Body of pancreas (tissue), 4 donors: ENCODE data around the gene XIST. TPM values are rescaled to one million over a fixed set of nuclear protein-coding genes. Genes with fewer than 3 reads are reported as not detected.
A peak's percentile ranks its signal among the peaks of the same experiment; 100 is the strongest.

Experiments
- ATAC-seq: fragments of 150-250 bp; one replicate; pipeline ENCODE4 v1.9.1; 2016
- DNase-seq, 4 donors: peaks; one replicate each; pipeline ENCODE4 v3.0.0-alpha.2; 2019
- H3K27ac ChIP-seq, 4 donors: fragments of 200-600 bp; sonication (generic); 1 replicate in 3 of 4; 2 replicates in 1 of 4; pipeline versions ENCODE4 v1.5.1 to v1.6.1; 2016 to 2019; ENCODE audit warnings: mild to moderate bottlenecking in 1 of 4, mixed read lengths in 1 of 4, moderate library complexity in 1 of 4
- H3K27me3 ChIP-seq, 2 donors: fragments of 200-600 bp; sonication (generic); one replicate each; pipeline ENCODE4 v1.6.0; 2016; ENCODE audit warnings: mild to moderate bottlenecking in 1 of 2
- H3K36me3 ChIP-seq, 2 donors: fragments of 200-600 bp; sonication (generic); replicated peaks in 1 of 2; 2 replicates each; pipeline ENCODE4 v1.5.1; 2016; ENCODE audit warnings: low read depth in 2 of 2; ENCODE audit not compliant: insufficient read depth in 1 of 2
- H3K4me1 ChIP-seq: fragments of 200-600 bp; sonication (generic); one replicate; pipeline ENCODE4 v1.6.0; 2016
- H3K4me3 ChIP-seq, 2 donors: fragments of 200-600 bp; sonication (generic); 1 replicate in 1 of 2; 2 replicates in 1 of 2; pipeline ENCODE4 v1.5.1; 2016 to 2019
- H3K9me3 ChIP-seq, 3 donors: fragments of 200-600 bp; sonication (generic); 1 replicate in 2 of 3; 2 replicates in 1 of 3; pipeline ENCODE4 v1.5.1; 2016
- POLR2A ChIP-seq, 3 donors: fragments of 450-650 bp; IDR thresholded peaks; one replicate each; pipeline ENCODE4 v1.6.1; 2016; ENCODE audit warnings: antibody characterized with exemption in 3 of 3, mild to moderate bottlenecking in 2 of 3
- WGBS, 2 donors: methylation state at CpG; one replicate each; pipeline ENCODE4 v1.1.5; 2017; 5-methylcytosine and 5-hydroxymethylcytosine counted together
- intact Hi-C: fragments of 100-400 bp; cut with DNase I; formaldehyde crosslinking; loops from one replicate; pipeline ENCODE4 v1.15.1; 2023
- total RNA-seq, 2 donors: library from RNA; depleted of rRNA; stranded (reverse); fragments of >200 nt; gene quantifications; one replicate each; pipeline ENCODE4 v1.1.0, GENCODE V29; 2016
- TF ChIP-seq, protein P1 (sequence below), 7 experiments: fragments of 450-650 bp in 4 of 7; fragments of 200-600 bp in 3 of 7; sonication (generic) in 3 of 7; IDR thresholded peaks; one replicate each; pipeline ENCODE4 v1.5.1; 2016 to 2019; ENCODE audit warnings: antibody characterized with exemption in 7 of 7

The XIST gene
- total RNA-seq, 2 donors from 2014 or later = 246 to 462 TPM

DNA sequence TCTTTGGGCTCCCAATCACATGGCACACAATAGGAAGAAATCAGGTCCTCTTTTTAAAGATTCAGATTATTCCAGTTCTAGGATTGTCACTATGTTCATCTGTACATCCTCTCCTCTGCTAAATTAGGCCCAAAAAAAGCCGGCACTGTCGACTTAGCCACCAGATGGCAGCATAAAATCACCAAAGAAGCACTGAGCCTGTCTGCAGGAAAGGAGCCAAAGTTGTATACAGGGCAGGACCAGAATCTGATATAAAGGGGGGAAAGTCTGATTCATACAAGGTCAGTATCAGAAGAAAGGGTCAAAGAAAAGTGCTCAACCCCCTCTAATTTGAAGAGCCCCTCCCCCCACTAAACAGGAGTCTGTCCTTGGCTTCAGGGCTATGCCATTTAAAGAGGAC is 3.0 kb upstream of the XIST start:
- TF ChIP-seq POLR2A (IDR thresholded peaks at IDR 0.05) = no peak
- TF ChIP-seq, protein P1, sequence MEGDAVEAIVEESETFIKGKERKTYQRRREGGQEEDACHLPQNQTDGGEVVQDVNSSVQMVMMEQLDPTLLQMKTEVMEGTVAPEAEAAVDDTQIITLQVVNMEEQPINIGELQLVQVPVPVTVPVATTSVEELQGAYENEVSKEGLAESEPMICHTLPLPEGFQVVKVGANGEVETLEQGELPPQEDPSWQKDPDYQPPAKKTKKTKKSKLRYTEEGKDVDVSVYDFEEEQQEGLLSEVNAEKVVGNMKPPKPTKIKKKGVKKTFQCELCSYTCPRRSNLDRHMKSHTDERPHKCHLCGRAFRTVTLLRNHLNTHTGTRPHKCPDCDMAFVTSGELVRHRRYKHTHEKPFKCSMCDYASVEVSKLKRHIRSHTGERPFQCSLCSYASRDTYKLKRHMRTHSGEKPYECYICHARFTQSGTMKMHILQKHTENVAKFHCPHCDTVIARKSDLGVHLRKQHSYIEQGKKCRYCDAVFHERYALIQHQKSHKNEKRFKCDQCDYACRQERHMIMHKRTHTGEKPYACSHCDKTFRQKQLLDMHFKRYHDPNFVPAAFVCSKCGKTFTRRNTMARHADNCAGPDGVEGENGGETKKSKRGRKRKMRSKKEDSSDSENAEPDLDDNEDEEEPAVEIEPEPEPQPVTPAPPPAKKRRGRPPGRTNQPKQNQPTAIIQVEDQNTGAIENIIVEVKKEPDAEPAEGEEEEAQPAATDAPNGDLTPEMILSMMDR (IDR thresholded peaks at IDR 0.05) = peak; percentile 34 to 82 (median 64)
- WGBS, 2 donors = 0% methylated on average over 2 of the region's 2 CpGs
- Histone ChIP-seq H3K4me3 (no peak overlapping the region), H3K27ac (no peak overlapping the region), H3K27me3 (no peaks in the 10 kb centered on the region), H3K4me1 (no peaks in the 10 kb centered on the region), H3K36me3 (no peaks in the 10 kb centered on the region), H3K9me3 (no peaks in the 10 kb centered on the region)
- intact Hi-C loops = loop anchor here (5.0 to 10.0 kb wide), 3 partner anchors 159 to 489 kb away; no protein-coding TSS in a partner anchor
- DNase-seq (peak; percentile 47 to 80 (median 62)), ATAC-seq (no peak)

DNA sequence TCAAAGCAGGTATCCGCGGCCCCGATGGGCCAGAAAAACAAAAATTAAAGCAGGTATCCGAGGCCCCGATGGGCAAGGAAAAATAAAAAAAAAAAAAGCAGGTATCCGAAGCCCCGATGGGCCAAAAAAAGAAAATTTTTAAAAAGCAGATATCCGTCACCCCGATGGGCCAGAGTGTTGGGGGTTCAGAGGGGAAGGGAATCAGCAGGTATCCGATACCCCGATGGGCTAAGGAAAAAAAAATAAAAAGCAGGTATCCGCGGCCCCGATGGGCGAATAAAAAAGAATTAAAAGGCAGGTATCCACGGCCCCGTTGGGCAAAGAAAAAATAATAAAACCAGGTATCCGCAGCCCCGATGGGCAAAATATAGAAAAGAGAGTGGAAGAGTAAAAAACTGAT is 492 bp downstream of the XIST start:
- no peak for TF ChIP-seq POLR2A (IDR thresholded peaks at IDR 0.05)
- TF ChIP-seq, protein P1 (IDR thresholded peaks at IDR 0.05) = no peak
- Histone ChIP-seq H3K4me3 (peak overlapping the region in 1 of 2 donors; percentile 35), H3K27ac (peak overlapping the region in 1 of 4 donors; percentile 67), H3K4me1 (no peaks in the 10 kb centered on the region), H3K36me3 (no peaks in the 10 kb centered on the region), H3K9me3 (no peaks in the 10 kb centered on the region), H3K27me3 (no peaks in the 10 kb centered on the region)
- DNase-seq (no peak), ATAC-seq (no peak)
- 81 to 92% methylated on average over 17 to 19 of the region's 19 CpGs for WGBS, 2 donors
- intact Hi-C loops = loop anchor here (10.0 kb wide), 2 partner anchors 163 to 493 kb away; no protein-coding TSS in a partner anchor

DNA sequence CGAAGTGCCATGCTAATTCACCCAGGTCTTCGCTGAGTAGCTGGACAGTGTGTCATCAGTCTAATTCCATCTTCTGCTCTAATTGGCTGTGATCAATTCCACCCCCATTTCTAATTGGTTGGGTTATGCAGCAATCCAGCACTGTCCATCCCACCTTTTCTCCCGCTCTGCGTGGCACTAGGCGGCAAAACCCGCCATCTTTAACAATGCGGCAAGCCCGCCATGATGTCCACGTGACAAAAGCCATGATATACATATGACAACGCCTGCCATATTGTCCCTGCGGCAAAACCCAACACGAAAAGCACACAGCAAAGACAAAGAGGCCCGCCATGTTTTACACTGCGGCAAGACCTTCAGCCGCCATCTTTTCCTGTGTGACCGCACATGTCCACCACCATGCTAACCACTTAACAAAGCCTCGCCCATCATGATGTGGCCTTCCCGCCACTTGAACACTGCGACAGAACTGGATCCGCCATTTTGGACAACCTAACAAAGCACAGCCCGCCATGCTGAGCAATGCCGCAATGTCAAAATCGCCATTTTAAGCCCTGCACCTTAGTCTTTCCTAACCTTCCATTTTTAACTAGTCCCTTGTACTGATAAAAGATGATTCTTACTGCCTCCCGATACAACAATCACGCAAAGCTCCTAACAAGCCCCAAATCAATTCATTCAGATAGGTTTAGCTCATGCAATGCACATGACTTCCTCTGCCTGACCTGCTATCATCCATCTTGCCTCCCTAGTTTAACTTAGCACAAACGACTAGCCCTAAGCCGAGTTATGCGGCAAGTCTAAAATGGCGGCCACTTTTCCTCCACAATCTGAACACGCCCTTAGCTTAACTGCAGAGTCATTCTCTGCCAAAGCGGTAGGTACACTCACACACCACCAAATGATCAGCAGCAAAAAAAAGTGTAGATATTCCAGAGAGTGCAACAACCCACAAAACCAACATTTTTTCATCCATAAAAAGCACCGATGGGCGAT is 1.2 kb downstream of the XIST start:
- no peaks in the 10 kb centered on the region for H3K36me3 ChIP-seq
- H3K9me3 ChIP-seq = no peaks in the 10 kb centered on the region
- H3K27me3 ChIP-seq = no peaks in the 10 kb centered on the region
- peak overlapping the region in 1 of 2 donors; percentile 35 for H3K4me3 ChIP-seq
- peak overlapping the region in 2 of 4 donors; percentile 67 to 83 for H3K27ac ChIP-seq
- DNase-seq = peak in 2 of 4 donors; percentile 90 to 92
- WGBS, 2 donors = 90 to 94% methylated on average over 25 to 33 of the region's 33 CpGs
- no peak for TF ChIP-seq POLR2A (IDR thresholded peaks at IDR 0.05)
- TF ChIP-seq, protein P1 (IDR thresholded peaks at IDR 0.05) = no peak
- no peaks in the 10 kb centered on the region for H3K4me1 ChIP-seq
- intact Hi-C loops = loop anchor here (10.0 kb wide), 2 partner anchors 163 to 493 kb away; no protein-coding TSS in a partner anchor
- ATAC-seq = no peak

DNA sequence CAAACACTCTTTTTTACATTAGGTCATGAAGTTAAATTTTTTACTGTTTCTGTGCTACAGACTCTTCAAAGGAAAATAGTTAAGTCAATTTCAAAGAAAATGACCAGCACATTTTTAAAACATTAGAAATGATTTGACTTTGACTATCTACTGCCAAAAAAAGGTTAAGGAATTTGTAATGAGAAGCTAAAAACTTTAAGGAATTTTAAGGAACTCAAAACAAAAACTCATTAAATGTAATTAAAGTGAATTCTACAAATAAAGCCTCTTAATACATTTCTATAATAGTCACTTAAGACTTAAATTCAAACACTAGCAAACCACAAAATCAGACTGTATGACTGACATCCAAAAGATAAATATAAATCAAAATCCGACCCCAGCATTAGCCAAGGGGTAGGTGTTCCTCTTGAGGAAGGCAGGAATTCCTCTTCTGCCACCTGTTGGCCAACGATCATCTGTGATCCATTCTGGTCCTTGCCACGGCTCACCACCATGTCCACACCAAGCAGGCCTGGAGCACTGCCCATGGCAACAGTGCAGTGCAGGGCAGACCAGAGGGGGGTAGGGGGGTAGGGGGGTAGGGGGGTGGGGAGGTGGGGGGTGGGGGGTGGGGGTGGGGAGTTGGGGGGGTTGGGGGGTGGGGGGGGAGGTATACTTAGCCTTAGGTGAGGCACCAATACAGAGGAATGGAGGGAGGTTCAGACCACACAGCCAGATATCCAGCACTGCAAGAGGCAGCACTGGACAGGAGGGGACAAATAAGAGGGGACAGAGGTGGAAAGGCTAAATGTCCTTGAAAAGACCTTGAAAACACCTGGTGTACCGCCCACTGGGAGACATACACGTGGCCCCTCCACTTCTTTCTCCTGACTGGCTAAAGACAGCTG is 2.1 kb downstream of the XIST start:
- peak in 3 of 4 donors; percentile 3 to 72 (median 62) for DNase-seq
- TF ChIP-seq, protein P1 (IDR thresholded peaks at IDR 0.05) = peak in 2 of 7 experiments; percentile 24 to 26
- no peak for TF ChIP-seq POLR2A (IDR thresholded peaks at IDR 0.05)
- intact Hi-C loops = loop anchor here (10.0 kb wide), 2 partner anchors 164 to 494 kb away; no protein-coding TSS in a partner anchor
- no peaks in the 10 kb centered on the region for H3K4me1 ChIP-seq
- WGBS, 2 donors = 29 to 38% methylated on average over 4 of the region's 5 CpGs
- H3K36me3 ChIP-seq = no peaks in the 10 kb centered on the region
- H3K9me3 ChIP-seq = no peaks in the 10 kb centered on the region
- H3K27ac ChIP-seq = peak overlapping the region in 2 of 4 donors; percentile 37 to 83
- no peak overlapping the region for H3K4me3 ChIP-seq
- no peak for ATAC-seq
- H3K27me3 ChIP-seq = no peaks in the 10 kb centered on the region
